Retinal pigment epithelial cell (primary cell): ENCODE data around the gene TMEM131.

Experiments used
- DNase-seq: peaks from one replicate; pipeline ENCODE4 v3.0.0-alpha.2; 2010; ENCODE audit warnings: low read depth
- H3K4me3 ChIP-seq: 2 replicates; pipeline ENCODE4 v1.5.1; 2011; ENCODE audit warnings: mild to moderate bottlenecking, low read length, control low read depth, moderate library complexity
- TF ChIP-seq, protein P1 (sequence below): conservative IDR thresholded peaks from 2 replicates; pipeline ENCODE4 v1.5.1; 2011; ENCODE audit warnings: low read depth, low read length, control low read depth, inconsistent platforms

Gene TMEM131

DNA sequence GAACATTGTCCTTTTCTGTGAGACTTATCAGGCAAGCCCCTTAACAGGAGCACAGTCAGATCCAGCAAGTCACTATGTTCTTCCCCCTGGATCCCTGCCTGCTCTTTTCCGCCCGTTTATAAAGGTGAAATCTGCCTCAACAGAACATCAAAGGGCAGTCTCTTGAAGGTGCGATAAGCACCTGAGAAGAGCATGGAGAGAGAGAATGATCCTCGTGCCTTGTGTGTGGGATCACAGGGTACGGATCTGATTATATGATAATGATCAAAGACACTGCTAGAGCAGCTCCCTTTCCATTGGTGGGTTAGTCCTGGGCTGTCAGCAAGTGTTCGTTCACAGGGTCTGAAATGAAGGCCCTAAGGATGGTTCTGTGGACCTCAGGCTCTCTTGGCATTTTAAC, 176.0 kb downstream of the TMEM131 start:
- TF ChIP-seq, protein P1, sequence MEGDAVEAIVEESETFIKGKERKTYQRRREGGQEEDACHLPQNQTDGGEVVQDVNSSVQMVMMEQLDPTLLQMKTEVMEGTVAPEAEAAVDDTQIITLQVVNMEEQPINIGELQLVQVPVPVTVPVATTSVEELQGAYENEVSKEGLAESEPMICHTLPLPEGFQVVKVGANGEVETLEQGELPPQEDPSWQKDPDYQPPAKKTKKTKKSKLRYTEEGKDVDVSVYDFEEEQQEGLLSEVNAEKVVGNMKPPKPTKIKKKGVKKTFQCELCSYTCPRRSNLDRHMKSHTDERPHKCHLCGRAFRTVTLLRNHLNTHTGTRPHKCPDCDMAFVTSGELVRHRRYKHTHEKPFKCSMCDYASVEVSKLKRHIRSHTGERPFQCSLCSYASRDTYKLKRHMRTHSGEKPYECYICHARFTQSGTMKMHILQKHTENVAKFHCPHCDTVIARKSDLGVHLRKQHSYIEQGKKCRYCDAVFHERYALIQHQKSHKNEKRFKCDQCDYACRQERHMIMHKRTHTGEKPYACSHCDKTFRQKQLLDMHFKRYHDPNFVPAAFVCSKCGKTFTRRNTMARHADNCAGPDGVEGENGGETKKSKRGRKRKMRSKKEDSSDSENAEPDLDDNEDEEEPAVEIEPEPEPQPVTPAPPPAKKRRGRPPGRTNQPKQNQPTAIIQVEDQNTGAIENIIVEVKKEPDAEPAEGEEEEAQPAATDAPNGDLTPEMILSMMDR = no peak
- no peak for DNase-seq

DNA sequence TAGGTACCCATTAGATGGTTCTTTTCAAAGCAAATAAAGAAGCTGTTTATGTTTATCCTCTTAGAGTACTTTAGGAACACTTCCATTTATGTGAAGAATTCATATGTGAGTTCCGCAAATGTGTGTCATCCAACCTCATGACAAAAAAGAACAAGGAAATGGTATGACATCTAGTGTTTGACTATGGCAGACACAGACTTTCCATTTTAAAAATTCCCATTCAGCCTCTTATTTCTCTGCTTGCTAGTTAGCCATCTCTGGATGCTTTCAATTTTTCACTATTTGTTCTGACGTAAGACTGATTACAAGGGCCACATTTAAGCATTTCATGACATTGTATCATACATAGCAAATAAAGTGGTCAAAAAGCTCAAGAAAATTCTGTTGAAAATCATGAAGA, 179.3 kb downstream of the TMEM131 start:
- TF ChIP-seq, protein P1 = no peak
- no peak overlapping the region for H3K4me3 ChIP-seq
- no peak for DNase-seq

More for the DNA sequence above, 176.0 kb downstream of the TMEM131 start:
- no peak overlapping the region for H3K4me3 ChIP-seq

DNA sequence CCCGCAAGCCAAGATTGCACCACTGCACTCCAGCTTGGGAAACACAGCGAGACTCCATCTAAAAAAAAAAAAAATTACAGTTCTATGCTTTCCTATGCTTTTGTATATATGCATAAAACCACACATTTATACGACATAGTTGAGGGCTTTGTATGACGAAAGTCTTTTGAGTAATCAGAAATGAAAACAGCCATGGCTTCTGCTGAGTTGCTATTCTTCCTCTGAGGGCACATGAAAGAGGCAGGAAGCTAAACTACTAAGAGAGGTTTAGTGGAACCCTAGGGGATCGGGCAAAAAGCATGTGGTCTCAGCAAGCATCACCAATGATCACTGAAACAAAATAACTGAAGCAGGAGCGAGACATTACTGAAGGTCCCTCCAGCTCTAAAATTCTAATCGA, 182.8 kb downstream of the TMEM131 start:
- no peak overlapping the region for H3K4me3 ChIP-seq
- DNase-seq = no peak
- TF ChIP-seq, protein P1 = no peak

DNA sequence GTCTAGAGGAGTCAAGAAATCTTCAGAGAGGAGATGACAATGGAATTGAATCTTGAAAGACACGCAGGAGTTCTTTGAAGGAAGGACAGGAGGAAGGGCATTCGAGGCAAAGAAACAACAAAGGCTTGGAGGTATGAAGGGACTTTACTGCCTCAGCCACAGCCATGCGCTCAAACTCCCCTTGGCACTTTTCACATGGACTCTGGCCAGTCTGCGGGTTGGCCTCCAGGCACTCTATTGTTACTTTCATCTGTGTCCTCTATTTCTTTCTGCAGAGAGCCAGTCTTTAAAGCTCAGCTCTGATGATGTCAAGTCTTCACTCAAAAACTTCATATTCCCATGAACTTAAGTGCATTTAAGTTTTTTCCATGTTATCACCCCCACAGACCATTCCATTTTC, 186.9 kb downstream of the TMEM131 start:
- TF ChIP-seq, protein P1 = no peak
- H3K4me3 ChIP-seq = no peak overlapping the region
- DNase-seq = no peak

DNA sequence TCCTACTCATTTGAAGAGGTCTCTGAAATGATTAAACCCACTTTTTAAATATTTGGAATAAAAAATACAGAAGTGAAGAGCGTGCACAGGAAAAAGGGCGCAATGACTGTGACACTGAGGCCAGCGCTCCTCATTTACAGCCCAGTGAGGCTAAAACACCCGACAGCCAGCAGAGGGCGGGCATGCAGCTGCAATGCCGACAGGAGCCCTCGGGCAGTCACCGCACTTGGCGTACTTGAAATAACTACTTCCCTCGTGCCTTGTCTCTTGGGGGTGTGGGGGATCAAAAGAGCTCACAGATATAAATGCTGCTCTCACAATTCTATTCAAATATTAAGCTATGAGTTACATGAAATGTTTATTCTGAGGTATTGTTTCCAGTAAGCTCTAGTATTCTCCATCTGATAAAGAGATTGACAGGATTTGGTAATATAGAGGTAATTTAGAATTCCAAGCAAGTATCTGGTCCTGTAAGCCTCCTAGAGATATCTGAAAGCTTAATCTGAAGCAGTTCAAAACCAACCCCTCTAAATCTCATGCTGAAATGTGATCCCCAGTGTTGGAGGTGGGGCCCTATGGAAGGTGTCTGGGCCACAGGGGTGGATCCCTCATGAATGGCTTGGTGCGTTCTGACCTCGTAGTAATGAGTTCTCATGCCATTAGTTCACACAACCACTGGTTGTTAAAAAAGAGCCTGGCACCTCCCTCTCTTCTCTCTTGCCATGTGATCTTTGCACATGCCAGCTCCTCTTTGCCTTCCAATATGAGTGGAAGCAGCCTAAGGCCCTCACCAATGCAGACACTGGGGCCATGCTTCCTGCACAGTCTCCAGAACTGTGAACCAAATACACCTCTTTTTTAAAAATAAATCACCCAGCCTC, 188.8 kb downstream of the TMEM131 start:
- DNase-seq = peak; percentile 17
- TF ChIP-seq, protein P1 = peak; percentile 90
- no peak overlapping the region for H3K4me3 ChIP-seq

DNA sequence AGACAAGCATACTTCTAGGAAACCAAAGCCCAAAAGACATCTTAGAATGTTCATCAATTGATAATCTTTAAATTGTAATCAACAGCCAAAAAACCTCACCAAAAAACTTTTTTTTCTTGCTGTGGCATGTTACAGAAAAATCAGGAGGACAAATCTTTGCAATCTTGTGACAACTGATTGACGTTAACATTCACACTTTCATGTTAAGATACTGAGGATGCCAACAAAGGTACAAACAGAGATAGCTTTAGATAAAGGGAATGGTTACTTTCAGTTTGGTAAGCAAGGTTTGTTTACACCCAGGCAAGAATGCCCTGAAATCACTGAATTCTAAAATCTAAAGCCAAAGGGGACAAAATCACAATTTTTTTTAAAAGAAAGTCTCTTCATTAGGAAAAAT, 190.0 kb downstream of the TMEM131 start:
- TF ChIP-seq, protein P1 = no peak
- no peak overlapping the region for H3K4me3 ChIP-seq
- DNase-seq = no peak

DNA sequence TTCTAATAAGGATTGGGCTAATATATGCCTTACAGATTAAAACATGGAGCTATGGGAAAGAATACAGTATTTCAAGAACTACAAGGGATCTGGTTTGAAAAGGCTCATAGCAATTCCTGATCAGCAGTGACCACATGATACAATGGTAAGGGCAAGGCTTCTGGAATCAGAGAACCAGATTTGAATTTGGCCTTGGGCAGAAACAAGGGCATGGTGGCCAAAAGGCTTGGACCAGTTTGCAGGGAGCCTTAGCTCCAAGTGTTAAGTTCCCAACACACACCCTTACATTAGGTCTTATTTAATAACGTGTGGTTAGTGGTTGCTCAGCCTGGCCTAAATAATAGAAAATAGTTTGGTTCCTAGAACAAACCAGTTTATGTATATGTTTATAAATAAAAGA, 194.7 kb downstream of the TMEM131 start:
- TF ChIP-seq, protein P1 = no peak
- no peak for DNase-seq
- no peak overlapping the region for H3K4me3 ChIP-seq
